Fibroblast of skin of left biceps (primary cell): ENCODE results near the gene MGLL.

Experiments used
- DNase-seq, 2 experiments: peaks; one replicate each; pipeline ENCODE4 v3.0.0-alpha.2; 2013; ENCODE audit warnings: low read depth in 2 of 2

The MGLL gene

GRCh38 chr3:127822041-127822681, at the start of gene MGLL:
Gene MGLL, minus strand, starts transcription at chr3:127822515. Its CDS starts 197 bp downstream, at chr3:127822318.
- no peak for DNase-seq

GRCh38 chr3:127870156-127870555, 47.8 kb upstream of the MGLL start:
- no peak for DNase-seq

- no peak for DNase-seq
These were observed 45.7 kb upstream of the MGLL start for GRCh38 chr3:127867986-127868385.

GRCh38 chr3:127867412-127867811, 45.1 kb upstream of the MGLL start:
- no peak for DNase-seq

GRCh38 chr3:127865941-127866340, 43.6 kb upstream of the MGLL start:
- DNase-seq, result peak in 1 of 2 experiments; percentile 5

GRCh38 chr3:127860211-127860696, 37.9 kb upstream of the MGLL start:
- no peak for DNase-seq

GRCh38 chr3:127859730-127860129, 37.4 kb upstream of the MGLL start:
- DNase-seq, result no peak

- no peak for DNase-seq
These were observed 36.6 kb upstream of the MGLL start for GRCh38 chr3:127858937-127859336.

GRCh38 chr3:127858521-127858920, 36.2 kb upstream of the MGLL start:
- no peak for DNase-seq

GRCh38 chr3:127857333-127857732, 35.0 kb upstream of the MGLL start:
- DNase-seq, result no peak

GRCh38 chr3:127856801-127857200, 34.5 kb upstream of the MGLL start:
- DNase-seq, result no peak

GRCh38 chr3:127855246-127855645, 32.9 kb upstream of the MGLL start:
- no peak for DNase-seq

GRCh38 chr3:127853681-127854080, 31.4 kb upstream of the MGLL start:
- DNase-seq, result no peak

- no peak for DNase-seq
These were observed 29.6 kb upstream of the MGLL start for GRCh38 chr3:127851899-127852298.

GRCh38 chr3:127849368-127849767, 27.1 kb upstream of the MGLL start:
- no peak for DNase-seq

GRCh38 chr3:127848131-127849129, 26.1 kb upstream of the MGLL start:
- DNase-seq, result peak in 1 of 2 experiments; percentile 2

- no peak for DNase-seq
These were observed 25.0 kb upstream of the MGLL start for GRCh38 chr3:127847236-127847720.

GRCh38 chr3:127846576-127846975, 24.3 kb upstream of the MGLL start:
- DNase-seq, result no peak

GRCh38 chr3:127844326-127844942, 22.1 kb upstream of the MGLL start:
- no peak for DNase-seq

- no peak for DNase-seq
These were observed 18.4 kb upstream of the MGLL start for GRCh38 chr3:127840671-127841070.

- DNase-seq, result no peak
These were observed 16.8 kb upstream of the MGLL start for GRCh38 chr3:127839099-127839498.
